Measurements from ENCODE around the gene GGTLC1. TPM values are rescaled to one million over a fixed set of nuclear protein-coding genes. Genes with fewer than 3 reads are reported as not detected.

The GGTLC1 gene
- total and polyA plus RNA-seq, 2 experiments from 2014 or later = not detected

DNA sequence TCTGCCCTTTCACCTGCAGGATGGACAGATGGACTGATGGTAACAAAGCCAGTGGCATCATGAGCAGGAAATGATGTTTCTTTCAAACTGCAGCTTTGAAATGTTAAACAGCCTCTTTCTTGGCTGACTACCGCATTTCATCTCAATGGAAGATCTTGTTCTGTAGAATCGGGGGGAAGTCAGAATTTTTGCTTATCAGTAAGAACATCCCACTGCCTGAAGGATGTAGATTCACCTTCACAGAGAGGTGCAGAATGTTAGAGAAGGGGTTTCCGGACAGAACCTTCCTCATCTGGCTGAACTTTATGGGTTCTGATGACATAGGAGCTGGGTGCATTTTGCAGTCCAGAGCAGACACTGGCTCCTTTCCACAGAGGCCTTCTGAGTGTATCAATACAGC, 32.7 kb downstream of the GGTLC1 start:
- Histone ChIP-seq H3K4me2 (peak overlapping the region; percentile 3; the same call in 1 of the 2 replicates), H4K20me1 (replicated peaks; ENCODE audit: insufficient read depth) (no peaks in the 10 kb centered on the region), H3K4me3 (no peak overlapping the region), H3K4me1 (ENCODE audit: insufficient read depth) (peaks cover 15% of the 10 kb centered on the region), H3K27me3 (ENCODE audit: insufficient read depth) (no peaks in the 10 kb centered on the region), H3K36me3 (ENCODE audit: insufficient read depth) (no peaks in the 10 kb centered on the region), H3K27ac (ENCODE audit: low read depth) (no peak overlapping the region), H3K79me2 (replicated peaks; ENCODE audit: insufficient read depth) (no peaks in the 10 kb centered on the region), H2AFZ (no peak overlapping the region), H3F3A (replicated peaks; ENCODE audit: low read depth) (no peaks in the 10 kb centered on the region), H3K9me2 (ENCODE audit: insufficient read depth) (0 out of 2 replicates have a peak, but pooled peaks cover 9% of the 10 kb centered on the region)
- peaks cover 4% of the 10 kb centered on the region; the same call in 2 of the 3 replicates for H3K9me3 Mint-ChIP-seq
- ATAC-seq (no peak), DNase-seq (ENCODE audit: low spot score) (no peak)
- H3K27me3 Mint-ChIP-seq (ENCODE audit: insufficient read depth, low read depth, poor library complexity) = peaks cover 5% of the 10 kb centered on the region
- H3K4me3 Mint-ChIP-seq = no peak overlapping the region
- peaks cover 27% of the 10 kb centered on the region for H3K4me1 Mint-ChIP-seq
- no peak overlapping the region for H3K27ac Mint-ChIP-seq
- no peak for TF ChIP-seq CREB1 (CRISPR knock-in tag; IDR thresholded peaks at IDR 0.05; ENCODE audit: low read depth)
- TF ChIP-seq ZNF331 (CRISPR knock-in tag; IDR thresholded peaks at IDR 0.05; ENCODE audit: low read depth) = no peak
- no peak for TF ChIP-seq STAT1 (IDR thresholded peaks at IDR 0.05; ENCODE audit: unreplicated experiment)
- TF ChIP-seq, protein P1, sequence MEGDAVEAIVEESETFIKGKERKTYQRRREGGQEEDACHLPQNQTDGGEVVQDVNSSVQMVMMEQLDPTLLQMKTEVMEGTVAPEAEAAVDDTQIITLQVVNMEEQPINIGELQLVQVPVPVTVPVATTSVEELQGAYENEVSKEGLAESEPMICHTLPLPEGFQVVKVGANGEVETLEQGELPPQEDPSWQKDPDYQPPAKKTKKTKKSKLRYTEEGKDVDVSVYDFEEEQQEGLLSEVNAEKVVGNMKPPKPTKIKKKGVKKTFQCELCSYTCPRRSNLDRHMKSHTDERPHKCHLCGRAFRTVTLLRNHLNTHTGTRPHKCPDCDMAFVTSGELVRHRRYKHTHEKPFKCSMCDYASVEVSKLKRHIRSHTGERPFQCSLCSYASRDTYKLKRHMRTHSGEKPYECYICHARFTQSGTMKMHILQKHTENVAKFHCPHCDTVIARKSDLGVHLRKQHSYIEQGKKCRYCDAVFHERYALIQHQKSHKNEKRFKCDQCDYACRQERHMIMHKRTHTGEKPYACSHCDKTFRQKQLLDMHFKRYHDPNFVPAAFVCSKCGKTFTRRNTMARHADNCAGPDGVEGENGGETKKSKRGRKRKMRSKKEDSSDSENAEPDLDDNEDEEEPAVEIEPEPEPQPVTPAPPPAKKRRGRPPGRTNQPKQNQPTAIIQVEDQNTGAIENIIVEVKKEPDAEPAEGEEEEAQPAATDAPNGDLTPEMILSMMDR (conservative IDR thresholded peaks at IDR 0.05; ENCODE audit: low read depth in 2 of 2) = no peak
- no peak for TF ChIP-seq POLR2AphosphoS5 (IDR thresholded peaks at IDR 0.05; ENCODE audit: low read depth)
- no peak for TF ChIP-seq JUNB (IDR thresholded peaks at IDR 0.05; ENCODE audit: unreplicated experiment)
- no peak for TF ChIP-seq EZH2phosphoT487 (IDR thresholded peaks at IDR 0.05; ENCODE audit: unreplicated experiment)
- TF ChIP-seq, protein P2, sequence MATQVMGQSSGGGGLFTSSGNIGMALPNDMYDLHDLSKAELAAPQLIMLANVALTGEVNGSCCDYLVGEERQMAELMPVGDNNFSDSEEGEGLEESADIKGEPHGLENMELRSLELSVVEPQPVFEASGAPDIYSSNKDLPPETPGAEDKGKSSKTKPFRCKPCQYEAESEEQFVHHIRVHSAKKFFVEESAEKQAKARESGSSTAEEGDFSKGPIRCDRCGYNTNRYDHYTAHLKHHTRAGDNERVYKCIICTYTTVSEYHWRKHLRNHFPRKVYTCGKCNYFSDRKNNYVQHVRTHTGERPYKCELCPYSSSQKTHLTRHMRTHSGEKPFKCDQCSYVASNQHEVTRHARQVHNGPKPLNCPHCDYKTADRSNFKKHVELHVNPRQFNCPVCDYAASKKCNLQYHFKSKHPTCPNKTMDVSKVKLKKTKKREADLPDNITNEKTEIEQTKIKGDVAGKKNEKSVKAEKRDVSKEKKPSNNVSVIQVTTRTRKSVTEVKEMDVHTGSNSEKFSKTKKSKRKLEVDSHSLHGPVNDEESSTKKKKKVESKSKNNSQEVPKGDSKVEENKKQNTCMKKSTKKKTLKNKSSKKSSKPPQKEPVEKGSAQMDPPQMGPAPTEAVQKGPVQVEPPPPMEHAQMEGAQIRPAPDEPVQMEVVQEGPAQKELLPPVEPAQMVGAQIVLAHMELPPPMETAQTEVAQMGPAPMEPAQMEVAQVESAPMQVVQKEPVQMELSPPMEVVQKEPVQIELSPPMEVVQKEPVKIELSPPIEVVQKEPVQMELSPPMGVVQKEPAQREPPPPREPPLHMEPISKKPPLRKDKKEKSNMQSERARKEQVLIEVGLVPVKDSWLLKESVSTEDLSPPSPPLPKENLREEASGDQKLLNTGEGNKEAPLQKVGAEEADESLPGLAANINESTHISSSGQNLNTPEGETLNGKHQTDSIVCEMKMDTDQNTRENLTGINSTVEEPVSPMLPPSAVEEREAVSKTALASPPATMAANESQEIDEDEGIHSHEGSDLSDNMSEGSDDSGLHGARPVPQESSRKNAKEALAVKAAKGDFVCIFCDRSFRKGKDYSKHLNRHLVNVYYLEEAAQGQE (IDR thresholded peaks at IDR 0.05; ENCODE audit: unreplicated experiment) = no peak
- H3K36me3 Mint-ChIP-seq (ENCODE audit: low read depth) = peaks cover 3% of the 10 kb centered on the region; the same call in 1 of the 3 replicates

DNA sequence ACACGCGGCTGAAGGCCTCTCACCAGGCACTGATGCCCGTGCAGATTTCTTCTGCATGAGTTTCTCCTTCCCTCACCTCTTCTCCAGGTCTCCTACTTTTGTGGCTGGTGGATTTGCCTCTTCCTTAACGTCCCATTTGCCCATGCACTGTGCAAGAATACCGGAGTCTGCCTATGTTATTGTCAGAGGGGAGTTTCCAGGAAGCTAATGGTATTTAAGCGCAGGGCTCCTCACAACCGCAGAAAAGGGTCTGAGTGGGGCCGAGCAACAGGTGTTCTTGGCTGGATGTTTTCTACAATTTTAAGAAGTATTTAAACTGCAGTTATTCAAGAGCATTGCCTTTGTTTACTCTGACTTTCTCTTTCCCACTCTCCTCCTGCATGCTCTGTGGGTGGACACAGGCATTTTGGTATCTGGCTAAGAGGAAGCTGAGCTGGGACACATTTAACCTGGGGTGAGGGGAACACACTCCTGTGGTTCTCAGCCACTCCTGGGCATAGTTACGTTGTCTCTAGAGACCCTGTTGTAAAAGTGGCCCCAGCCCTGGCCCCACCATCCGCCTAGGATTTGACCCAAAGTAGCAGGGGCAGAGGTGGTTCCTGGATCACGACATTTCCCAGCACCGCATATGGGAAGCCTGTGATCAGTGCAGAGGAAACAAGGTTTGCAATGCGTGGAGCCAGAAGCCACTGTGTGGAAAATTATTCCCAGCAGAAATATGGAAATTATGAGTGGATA, 34.4 kb downstream of the GGTLC1 start:
- no peaks in the 10 kb centered on the region for H4K20me1 ChIP-seq (replicated peaks; ENCODE audit: insufficient read depth)
- TF ChIP-seq CREB1 (CRISPR knock-in tag; IDR thresholded peaks at IDR 0.05; ENCODE audit: low read depth) (no peak), NANOG (IDR thresholded peaks at IDR 0.05; ENCODE audit: borderline replicate concordance) (no peak), JUNB (IDR thresholded peaks at IDR 0.05; ENCODE audit: unreplicated experiment) (no peak)
- H2AFZ ChIP-seq = 0 out of 2 replicates have a peak overlapping the region, but pooled peaks have one; percentile 43
- no peaks in the 10 kb centered on the region for H3K9me3 Mint-ChIP-seq
- H3F3A ChIP-seq (replicated peaks; ENCODE audit: low read depth) = no peaks in the 10 kb centered on the region
- no peak overlapping the region for H3K4me2 ChIP-seq
- DNase-seq (ENCODE audit: low spot score) (no peak), ATAC-seq (no peak)
- no peaks in the 10 kb centered on the region for H3K79me2 ChIP-seq (replicated peaks; ENCODE audit: insufficient read depth)
- H3K27me3 ChIP-seq (ENCODE audit: insufficient read depth) = no peaks in the 10 kb centered on the region
- H3K27me3 Mint-ChIP-seq (ENCODE audit: insufficient read depth, low read depth, poor library complexity) = peaks cover 5% of the 10 kb centered on the region
- no peaks in the 10 kb centered on the region for H3K36me3 Mint-ChIP-seq (ENCODE audit: low read depth)
- peaks cover 27% of the 10 kb centered on the region for H3K4me1 Mint-ChIP-seq
- no peak overlapping the region for H3K4me3 Mint-ChIP-seq
- no peak overlapping the region for H3K4me3 ChIP-seq
- no peaks in the 10 kb centered on the region for H3K36me3 ChIP-seq (ENCODE audit: insufficient read depth)
- no peak overlapping the region for H3K27ac ChIP-seq (ENCODE audit: low read depth)
- H3K4me1 ChIP-seq (ENCODE audit: insufficient read depth) = peaks cover 15% of the 10 kb centered on the region
- H3K27ac Mint-ChIP-seq = no peak overlapping the region
- H3K9me2 ChIP-seq (ENCODE audit: insufficient read depth) = peaks cover 9% of the 10 kb centered on the region; the same call in 1 of the 2 replicates
